Epithelial cell of esophagus (primary cell): ENCODE data around the gene GAN.
"Not testable (repeated sequence)": the region's sequence is repeated elsewhere in the genome, so short reads cannot be mapped to it uniquely, and the experiment has no call there.

Experiments used
- DNase-seq: peaks from one replicate; pipeline ENCODE4 v3.0.0; 2010; ENCODE audit warnings: low read depth
- H3K4me3 ChIP-seq: 2 replicates; pipeline ENCODE4 v1.5.1; 2011; ENCODE audit warnings: mild to moderate bottlenecking, low read length, control low read depth
- TF ChIP-seq, protein P1 (sequence below): IDR thresholded peaks from 2 replicates; pipeline ENCODE4 v1.5.1; 2011; ENCODE audit warnings: low read depth, mild to moderate bottlenecking, low read length, control low read depth, inconsistent platforms; ENCODE audit not compliant: insufficient read depth; ENCODE audit errors: missing control alignments

GAN gene

DNA sequence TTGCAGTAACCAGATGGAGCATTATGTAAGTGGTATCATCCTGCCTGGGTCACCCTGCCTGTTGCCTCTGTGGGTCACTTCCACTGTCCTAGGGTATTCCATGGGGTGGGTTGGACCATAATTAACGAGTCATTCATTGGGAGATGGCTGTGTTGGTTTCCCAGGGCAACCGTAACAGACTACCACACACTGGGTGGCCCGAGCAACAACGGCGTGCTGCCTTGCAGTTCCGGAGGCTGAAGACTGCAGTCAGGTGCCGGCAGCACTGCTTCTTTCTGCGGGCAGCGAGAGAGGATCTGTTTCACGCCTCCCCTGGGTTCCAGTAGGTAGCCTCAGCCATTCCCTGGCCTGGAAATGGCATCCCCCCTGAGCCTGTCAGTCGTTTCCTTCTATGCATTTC lies 101.0 kb downstream of the GAN start:
- no peak for DNase-seq
- no peak overlapping the region for H3K4me3 ChIP-seq
- TF ChIP-seq, protein P1, sequence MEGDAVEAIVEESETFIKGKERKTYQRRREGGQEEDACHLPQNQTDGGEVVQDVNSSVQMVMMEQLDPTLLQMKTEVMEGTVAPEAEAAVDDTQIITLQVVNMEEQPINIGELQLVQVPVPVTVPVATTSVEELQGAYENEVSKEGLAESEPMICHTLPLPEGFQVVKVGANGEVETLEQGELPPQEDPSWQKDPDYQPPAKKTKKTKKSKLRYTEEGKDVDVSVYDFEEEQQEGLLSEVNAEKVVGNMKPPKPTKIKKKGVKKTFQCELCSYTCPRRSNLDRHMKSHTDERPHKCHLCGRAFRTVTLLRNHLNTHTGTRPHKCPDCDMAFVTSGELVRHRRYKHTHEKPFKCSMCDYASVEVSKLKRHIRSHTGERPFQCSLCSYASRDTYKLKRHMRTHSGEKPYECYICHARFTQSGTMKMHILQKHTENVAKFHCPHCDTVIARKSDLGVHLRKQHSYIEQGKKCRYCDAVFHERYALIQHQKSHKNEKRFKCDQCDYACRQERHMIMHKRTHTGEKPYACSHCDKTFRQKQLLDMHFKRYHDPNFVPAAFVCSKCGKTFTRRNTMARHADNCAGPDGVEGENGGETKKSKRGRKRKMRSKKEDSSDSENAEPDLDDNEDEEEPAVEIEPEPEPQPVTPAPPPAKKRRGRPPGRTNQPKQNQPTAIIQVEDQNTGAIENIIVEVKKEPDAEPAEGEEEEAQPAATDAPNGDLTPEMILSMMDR: no peak

DNA sequence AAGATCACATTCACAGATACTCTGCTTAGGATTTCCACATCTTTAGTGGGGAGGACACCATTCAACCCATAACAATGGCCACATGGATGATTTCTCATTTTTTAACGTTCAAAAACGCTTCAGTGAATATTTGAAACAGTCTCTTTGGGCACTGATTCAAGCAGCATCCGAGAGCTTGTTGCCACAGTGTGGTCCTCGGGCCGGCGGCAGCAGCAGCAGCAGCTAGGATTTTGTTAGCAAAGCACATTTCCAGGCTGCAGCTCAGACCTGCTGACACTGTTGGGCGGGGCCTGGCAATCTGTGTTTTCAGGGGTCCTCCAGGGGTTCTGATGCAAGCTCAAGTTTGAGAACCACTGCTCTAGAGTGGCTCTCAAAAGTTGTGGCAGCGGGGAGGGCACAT lies 102.0 kb downstream of the GAN start:
- DNase-seq: no peak
- TF ChIP-seq, protein P1: no peak

DNA sequence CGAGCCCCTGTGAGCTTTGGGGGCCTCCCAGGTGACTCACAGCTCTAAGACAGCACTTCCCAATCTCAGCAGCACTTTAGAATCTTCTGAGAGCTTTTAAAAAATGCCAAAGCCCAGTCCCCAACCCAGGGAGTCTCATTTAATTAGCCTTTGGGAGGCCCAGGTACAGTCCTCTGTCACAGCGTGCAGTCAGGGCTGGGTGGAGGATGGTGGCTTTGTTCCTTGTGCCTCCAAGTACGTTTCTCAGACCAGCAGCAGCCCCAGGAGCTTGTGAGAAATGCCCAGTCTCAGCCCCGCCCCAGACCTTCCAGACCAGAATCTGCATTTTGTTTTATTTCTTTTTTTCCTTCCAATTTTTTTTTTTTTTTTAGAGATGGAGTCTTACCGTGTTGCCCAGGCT lies 102.4 kb downstream of the GAN start:
- no peak for DNase-seq
- H3K4me3 ChIP-seq: no peak overlapping the region
- TF ChIP-seq, protein P1: no peak

More for the DNA sequence above, 102.0 kb downstream of the GAN start:
- H3K4me3 ChIP-seq: no peak overlapping the region

DNA sequence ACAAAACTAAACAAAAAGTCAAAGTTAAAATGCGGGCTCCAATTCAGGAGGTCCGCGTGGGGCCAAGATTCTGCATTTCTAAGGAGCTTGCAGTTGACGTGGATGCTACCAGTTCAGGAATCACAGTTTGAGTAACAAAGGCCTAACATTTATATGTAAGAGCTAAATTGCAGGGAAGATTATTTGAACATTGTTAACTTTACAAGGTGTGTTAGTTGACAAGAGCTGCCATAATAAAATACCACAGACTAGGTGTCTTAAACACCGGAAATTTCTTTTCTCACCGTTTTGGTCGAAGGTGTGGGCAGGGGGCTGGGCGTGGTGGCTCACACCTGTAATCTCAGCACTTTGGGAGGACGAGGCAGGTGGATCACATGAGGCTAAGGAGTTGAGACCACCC lies 105.0 kb downstream of the GAN start:
- no peak for DNase-seq
- TF ChIP-seq, protein P1: no peak
- no peak overlapping the region for H3K4me3 ChIP-seq

DNA sequence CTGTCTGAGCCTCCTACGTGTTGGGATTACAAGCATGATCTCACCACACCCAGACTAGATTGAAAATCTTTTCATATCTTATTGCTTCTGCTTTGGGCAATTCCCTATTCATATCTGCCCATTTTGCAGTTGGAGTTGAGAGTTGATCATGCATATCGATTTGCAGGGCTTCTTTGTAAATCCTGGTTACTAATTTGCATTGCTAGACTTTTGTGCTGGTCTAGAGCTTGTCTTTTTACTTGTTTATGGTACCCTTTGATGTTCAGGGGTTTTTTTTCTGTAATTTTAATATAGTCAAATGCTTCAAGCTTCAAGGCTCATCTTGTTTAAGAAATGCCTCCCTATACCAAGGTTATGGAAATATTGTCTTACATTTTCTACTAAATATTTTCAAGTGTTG lies 106.4 kb downstream of the GAN start:
- no peak overlapping the region for H3K4me3 ChIP-seq
- DNase-seq: no peak
- TF ChIP-seq, protein P1: no peak

DNA sequence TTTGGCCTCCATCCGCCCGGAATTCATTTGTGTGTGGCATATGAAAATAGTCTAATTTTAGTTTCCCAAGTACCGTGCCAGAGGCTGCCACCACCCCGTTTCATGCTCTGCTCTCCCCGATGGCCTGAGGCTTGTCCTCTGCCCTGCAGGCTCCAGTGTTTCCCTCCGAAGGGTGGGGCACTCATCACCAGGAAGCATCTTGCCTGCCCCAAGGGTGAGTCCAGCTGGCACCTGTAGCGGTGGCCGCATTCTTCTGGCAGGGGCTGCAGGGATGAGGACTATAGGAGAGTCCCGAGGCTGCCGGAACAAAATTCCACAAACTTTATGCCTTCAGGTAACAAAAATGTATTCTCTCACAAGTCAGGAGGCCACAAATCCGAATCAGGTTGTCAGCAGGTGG lies 106.8 kb downstream of the GAN start:
- no peak for DNase-seq
- TF ChIP-seq, protein P1: no peak
- H3K4me3 ChIP-seq: no peak overlapping the region

DNA sequence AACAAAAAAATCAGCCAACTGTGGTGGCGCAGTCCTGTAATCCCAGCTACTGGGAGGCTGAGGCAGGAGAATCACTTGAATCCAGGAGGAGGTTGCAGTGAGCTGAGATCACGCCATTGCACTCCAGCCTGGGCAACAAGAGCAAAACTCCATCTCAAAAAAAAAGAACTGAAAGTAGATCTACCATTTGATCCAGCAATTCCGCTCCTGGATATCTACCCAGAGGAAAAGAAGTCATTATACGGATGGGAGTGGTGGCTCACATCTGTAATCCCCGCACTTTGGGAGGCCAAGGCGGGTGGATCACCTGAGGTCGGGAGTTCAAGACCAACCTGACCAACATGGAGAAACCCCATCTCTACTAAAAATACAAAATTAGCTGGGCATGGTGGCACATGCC lies 107.4 kb downstream of the GAN start:
- H3K4me3 ChIP-seq, DNase-seq: not testable (repeated sequence)

DNA sequence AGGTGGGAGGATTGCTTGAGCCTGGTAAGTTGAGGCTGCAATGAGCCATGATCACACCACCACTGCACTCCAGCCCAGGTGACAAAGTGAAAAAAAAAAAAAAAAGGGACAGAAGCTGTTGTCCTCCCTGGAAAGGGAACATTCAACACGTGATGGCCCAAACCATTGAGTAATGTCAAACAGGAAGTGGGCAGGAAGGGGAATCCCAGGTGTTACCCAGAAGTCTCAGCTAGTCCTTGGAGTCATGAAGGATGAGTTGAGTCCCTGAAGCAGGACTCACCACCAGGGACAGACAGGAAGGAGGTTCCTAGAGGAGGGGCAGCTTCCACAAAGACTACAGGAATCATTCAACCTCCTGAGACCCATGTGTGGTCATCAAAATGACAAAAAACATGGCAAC lies 110.0 kb downstream of the GAN start:
- DNase-seq: peak; percentile 74
- TF ChIP-seq, protein P1: no peak
- no peak overlapping the region for H3K4me3 ChIP-seq
